Keratinocyte (primary cell): ENCODE results near the gene IL1B.

Experiments used
- CTCF ChIP-seq, 3 experiments: IDR thresholded peaks in 1 of 3; conservative IDR thresholded peaks in 1 of 3; optimal IDR thresholded peaks in 1 of 3; 2 replicates in 2 of 3; 3 replicates in 1 of 3; pipeline versions ENCODE3 to v1.5.1; 2011; ENCODE audit warnings: low read length in 3 of 3, mild to moderate bottlenecking in 3 of 3, moderate library complexity in 2 of 3, control low read depth in 1 of 3, inconsistent platforms in 1 of 3; ENCODE audit not compliant: insufficient read depth in 2 of 3; ENCODE audit errors: extremely low read depth in 1 of 3
- EZH2 ChIP-seq: IDR thresholded peaks from one replicate; pipeline ENCODE4 v1.6.1; 2012; ENCODE audit warnings: inconsistent platforms, mild to moderate bottlenecking, low read length, moderate library complexity

DNA sequence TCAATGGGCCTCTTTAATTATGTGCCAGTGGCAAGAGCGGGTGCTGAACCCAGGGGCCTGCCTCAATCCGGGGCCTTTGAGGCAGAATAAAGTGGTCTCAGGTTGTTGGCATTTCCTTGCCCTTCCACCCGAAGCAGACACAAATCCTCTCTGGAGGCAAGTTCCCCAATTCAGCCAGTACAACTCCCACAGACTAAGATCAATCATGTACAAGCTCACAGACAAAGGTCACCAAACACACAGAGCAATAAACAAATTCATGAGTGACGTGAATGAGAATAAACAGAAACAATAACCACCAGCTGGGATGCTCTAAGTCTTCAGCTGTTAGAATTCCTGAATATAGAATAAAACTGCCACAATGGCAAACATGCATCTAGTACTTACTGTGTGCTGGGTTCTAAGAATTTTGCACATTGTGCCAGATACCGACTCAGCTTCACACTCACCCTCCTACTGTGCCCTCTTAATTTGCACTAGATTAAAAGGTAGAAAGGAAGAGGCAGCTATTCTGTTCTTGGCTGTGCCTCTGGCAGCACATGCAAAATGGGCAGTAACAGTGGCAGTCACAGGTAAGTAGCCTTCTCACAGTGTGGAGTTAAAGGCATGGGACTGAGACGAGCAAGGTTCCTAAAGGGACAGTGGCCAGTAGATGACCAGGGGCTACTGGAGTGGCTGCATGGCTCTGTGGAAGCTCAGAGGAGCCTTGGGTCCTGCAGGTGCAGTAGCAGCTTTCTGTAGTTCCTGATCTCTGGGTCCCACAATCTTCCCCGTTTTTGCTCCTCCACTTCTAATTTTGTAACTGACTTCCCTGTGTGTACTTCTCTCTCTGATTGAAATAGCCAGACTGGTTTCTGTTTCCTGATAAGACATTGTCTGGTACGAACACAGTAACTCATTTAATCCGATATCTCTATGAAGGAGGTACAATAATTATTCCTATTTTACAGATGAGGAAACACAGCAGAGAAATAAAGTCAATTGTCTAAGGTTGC, 34.6 kb upstream of the IL1B start:
- TF ChIP-seq EZH2 (no peak), CTCF (optimal IDR thresholded peaks at IDR 0.05 in 1 of 3, IDR thresholded peaks at IDR 0.05 in 1 of 3, conservative IDR thresholded peaks at IDR 0.05 in 1 of 3; ENCODE audit: extremely low read depth in 1 of 3, insufficient read depth in 2 of 3, low read length in 3 of 3) (no peak)
